ENCODE data around the gene CDKL5. TPM values are rescaled to one million over a fixed set of nuclear protein-coding genes. Genes with fewer than 3 reads are reported as not detected.

Gene CDKL5
- polyA plus RNA-seq, 2 of the 4 experiments (the other 2 are of a cell fraction), result 5.4 to 22.8 TPM

GRCh38 chrX:18607966-18608365 is 182.6 kb downstream of the CDKL5 start:
- ChIA-PET CTCF (no interaction called here), POLR2A (no interaction called here)
- ATAC-seq, result no peak
- Histone ChIP-seq H3K9me3 (no peaks in the 10 kb centered on the region), H3K4me3 (no peak overlapping the region), H3K4me1 (no peaks in the 10 kb centered on the region), H3K27ac (no peak overlapping the region), H3K4me2 (no peak overlapping the region)
- no peak for DNase-seq (ENCODE audit: low read depth in 1 of 2, low spot score in 1 of 2)
- TF ChIP-seq CBX2 (IDR thresholded peaks at IDR 0.05; ENCODE audit: borderline replicate concordance, low read depth) (no peak), CTCF (IDR thresholded peaks at IDR 0.05) (no peak), MAX (IDR thresholded peaks at IDR 0.05) (no peak), MYC (IDR thresholded peaks at IDR 0.05; ENCODE audit: borderline replicate concordance, low read length) (no peak), JUN (IDR thresholded peaks at IDR 0.05) (no peak)
- peak; percentile 36 for FAIRE-seq
- 79% methylated on average over 4 of the region's 4 CpGs for WGBS (ENCODE audit: missing lambda C conversion rate)

- Histone ChIP-seq H3K4me1 (peaks cover 20% of the 10 kb centered on the region), H3K9me3 (no peaks in the 10 kb centered on the region), H3K4me3 (no peak overlapping the region), H3K4me2 (no peak overlapping the region), H3K27ac (no peak overlapping the region)
- ATAC-seq, result no peak
- 90% methylated on average over 3 of the region's 3 CpGs for WGBS (ENCODE audit: missing lambda C conversion rate)
- POLR2A ChIA-PET, result no interaction called here
- no peak for DNase-seq (ENCODE audit: low read depth in 1 of 2, low spot score in 1 of 2)
- CTCF ChIA-PET, result no interaction called here
- FAIRE-seq, result peak; percentile 91
- no peak for TF ChIP-seq SREBF2 (IDR thresholded peaks at IDR 0.05)
- TF ChIP-seq CBX2 (IDR thresholded peaks at IDR 0.05; ENCODE audit: borderline replicate concordance, low read depth), result no peak
- TF ChIP-seq RFX5 (IDR thresholded peaks at IDR 0.05), result no peak
- no peak for TF ChIP-seq ELK1 (IDR thresholded peaks at IDR 0.05; ENCODE audit: low read depth, low read length)
- TF ChIP-seq HOXA7 (CRISPR knock-in tag; IDR thresholded peaks at IDR 0.05), result no peak
- TF ChIP-seq CHD2 (IDR thresholded peaks at IDR 0.05; ENCODE audit: low read length, partially characterized antibody), result no peak
- TF ChIP-seq MAFK (IDR thresholded peaks at IDR 0.05; ENCODE audit: partially characterized antibody), result peak; percentile 79
- no peak for TF ChIP-seq HDAC2 (IDR thresholded peaks at IDR 0.05)
Measured at GRCh38 chrX:18613930-18614639, 188.7 kb downstream of the CDKL5 start.

- Histone ChIP-seq H3K4me1 (peaks cover 20% of the 10 kb centered on the region), H3K4me2 (peak overlapping the region; percentile 61), H3K9me3 (no peaks in the 10 kb centered on the region), H3K4me3 (no peak overlapping the region), H3K27ac (peak overlapping the region; percentile 55 to 80; a peak in 5 of 6 replicates)
- peak in 1 of 2 experiments; percentile 6 for DNase-seq (ENCODE audit: low read depth in 1 of 2, low spot score in 1 of 2)
- POLR2A ChIA-PET, result interaction anchor here (0.9 kb wide), 1 partner anchor 191 kb away, joined by 4 read pairs; the partner anchor contains the start of gene CDKL5
- peak; percentile 54 to 70 for ATAC-seq
- no peak for TF ChIP-seq EP300 (IDR thresholded peaks at IDR 0.05)
- TF ChIP-seq HDAC2 (IDR thresholded peaks at IDR 0.05), result no peak
- TF ChIP-seq EHMT2 (IDR thresholded peaks at IDR 0.05; ENCODE audit: low read depth), result no peak
- TF ChIP-seq POLR2AphosphoS2 (conservative IDR thresholded peaks at IDR 0.05; ENCODE audit: low read length), result no peak
- TF ChIP-seq RFX5 (IDR thresholded peaks at IDR 0.05), result no peak
- no peak for TF ChIP-seq CHD4 (IDR thresholded peaks at IDR 0.05; ENCODE audit: borderline replicate concordance)
- no peak for TF ChIP-seq ZC3H11A (IDR thresholded peaks at IDR 0.05)
- no peak for FAIRE-seq
- WGBS (ENCODE audit: missing lambda C conversion rate), result 61% methylated on average over 8 of the region's 8 CpGs
- CTCF ChIA-PET, result interaction anchor here (0.7 to 1.9 kb wide), 5 partner anchors 43 to 400 kb away, joined by 3 to 7 read pairs (median 4); no protein-coding TSS in a partner anchor
Measured at GRCh38 chrX:18616688-18617406, 191.4 kb downstream of the CDKL5 start.

Measured in A549 (cell line).